Measurements from ENCODE around the gene ROR1. TPM values are rescaled to one million over a fixed set of nuclear protein-coding genes. Genes with fewer than 3 reads are reported as not detected.

The ROR1 gene
- total RNA-seq, 2 experiments from 2014 or later, result 0.47 to 1.4 TPM

DNA sequence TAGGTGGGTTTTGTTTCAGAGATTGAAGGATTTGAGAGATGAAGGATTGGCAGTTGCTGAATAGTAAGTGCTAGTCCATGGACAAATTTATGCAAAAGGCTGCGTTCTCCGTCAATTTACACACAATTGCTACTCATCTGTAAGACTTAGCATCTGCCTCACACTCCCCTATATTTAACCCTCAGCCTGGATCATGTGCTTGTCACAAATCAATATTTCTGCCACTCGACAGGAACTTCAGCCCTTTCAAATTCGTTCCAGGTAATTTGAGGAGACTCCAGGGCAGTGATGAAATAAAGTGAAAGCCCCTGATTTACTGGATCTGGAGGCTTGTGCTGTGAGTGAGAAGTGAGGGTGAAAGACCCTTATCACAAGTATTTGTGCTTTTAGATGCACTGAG, 324.0 kb downstream of the ROR1 start:
- no TSS peak for BruUV-seq (replicated peaks)
- Histone ChIP-seq H3K4me1 (ENCODE audit: insufficient read depth, low read length, poor library complexity, severe bottlenecking) (no peaks in the 10 kb centered on the region), H3K36me3 (ENCODE audit: insufficient read depth, low read length) (no peaks in the 10 kb centered on the region), H2AFZ (ENCODE audit: low read length) (no peak overlapping the region), H3K4me3 (ENCODE audit: low read depth, low read length, poor library complexity, severe bottlenecking) (no peak overlapping the region), H4K20me1 (ENCODE audit: insufficient read depth, low read length) (no peaks in the 10 kb centered on the region), H3K27ac (ENCODE audit: low read depth, low read length, poor library complexity, severe bottlenecking) (no peak overlapping the region), H3K9me2 (ENCODE audit: insufficient read depth, low read length) (no peaks in the 10 kb centered on the region), H3K4me2 (ENCODE audit: low read length) (no peak overlapping the region), H3K9me3 (ENCODE audit: low read length) (no peaks in the 10 kb centered on the region), H3K79me2 (ENCODE audit: insufficient read depth, low read depth, low read length) (no peaks in the 10 kb centered on the region)
- CTCF ChIA-PET (ENCODE audit: unreplicated experiment), result no interaction called here
- DNase-seq (ENCODE audit: low spot score), result no peak
- TF ChIP-seq EZH2phosphoT487 (IDR thresholded peaks at IDR 0.05; ENCODE audit: borderline replicate concordance, low read depth, low read length), result no peak
- TF ChIP-seq, protein P1, sequence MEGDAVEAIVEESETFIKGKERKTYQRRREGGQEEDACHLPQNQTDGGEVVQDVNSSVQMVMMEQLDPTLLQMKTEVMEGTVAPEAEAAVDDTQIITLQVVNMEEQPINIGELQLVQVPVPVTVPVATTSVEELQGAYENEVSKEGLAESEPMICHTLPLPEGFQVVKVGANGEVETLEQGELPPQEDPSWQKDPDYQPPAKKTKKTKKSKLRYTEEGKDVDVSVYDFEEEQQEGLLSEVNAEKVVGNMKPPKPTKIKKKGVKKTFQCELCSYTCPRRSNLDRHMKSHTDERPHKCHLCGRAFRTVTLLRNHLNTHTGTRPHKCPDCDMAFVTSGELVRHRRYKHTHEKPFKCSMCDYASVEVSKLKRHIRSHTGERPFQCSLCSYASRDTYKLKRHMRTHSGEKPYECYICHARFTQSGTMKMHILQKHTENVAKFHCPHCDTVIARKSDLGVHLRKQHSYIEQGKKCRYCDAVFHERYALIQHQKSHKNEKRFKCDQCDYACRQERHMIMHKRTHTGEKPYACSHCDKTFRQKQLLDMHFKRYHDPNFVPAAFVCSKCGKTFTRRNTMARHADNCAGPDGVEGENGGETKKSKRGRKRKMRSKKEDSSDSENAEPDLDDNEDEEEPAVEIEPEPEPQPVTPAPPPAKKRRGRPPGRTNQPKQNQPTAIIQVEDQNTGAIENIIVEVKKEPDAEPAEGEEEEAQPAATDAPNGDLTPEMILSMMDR (conservative IDR thresholded peaks at IDR 0.05; ENCODE audit: low read length), result no peak
- intact Hi-C loops (cut with micrococcal nuclease; ENCODE audit: unreplicated experiment), result no loop called here
- POLR2A ChIA-PET, result no interaction called here

DNA sequence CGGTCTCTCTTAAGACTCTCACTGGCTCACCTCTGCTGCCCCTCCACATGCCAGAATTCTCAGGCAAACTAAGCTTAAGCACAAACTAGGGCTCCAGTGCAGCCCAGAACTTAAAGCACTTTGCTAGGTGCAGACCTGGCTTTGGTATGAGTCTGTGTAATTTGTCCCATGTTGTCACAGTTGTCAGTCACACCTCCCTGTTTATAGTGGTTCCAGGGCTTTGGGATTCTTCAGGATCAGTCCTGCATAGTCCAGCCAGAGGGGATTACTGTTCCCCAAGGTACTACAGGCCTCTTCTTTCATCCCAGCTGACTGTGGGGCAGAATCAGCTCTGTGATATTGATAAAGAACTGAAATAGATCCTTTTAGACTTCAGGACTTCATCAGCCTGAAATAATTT, 324.6 kb downstream of the ROR1 start:
- BruUV-seq (replicated peaks), result no TSS peak
- no peaks in the 10 kb centered on the region for H3K79me2 ChIP-seq (ENCODE audit: insufficient read depth, low read depth, low read length)
- H3K9me2 ChIP-seq (ENCODE audit: insufficient read depth, low read length), result no peaks in the 10 kb centered on the region
- no peak for DNase-seq (ENCODE audit: low spot score)
- ChIA-PET CTCF (ENCODE audit: unreplicated experiment) (no interaction called here), POLR2A (no interaction called here)
- TF ChIP-seq EZH2phosphoT487 (IDR thresholded peaks at IDR 0.05; ENCODE audit: borderline replicate concordance, low read depth, low read length), result no peak
- TF ChIP-seq, protein P1 (conservative IDR thresholded peaks at IDR 0.05; ENCODE audit: low read length), result no peak
- H3K27ac ChIP-seq (ENCODE audit: low read depth, low read length, poor library complexity, severe bottlenecking), result no peak overlapping the region
- no peak overlapping the region for H3K4me3 ChIP-seq (ENCODE audit: low read depth, low read length, poor library complexity, severe bottlenecking)
- H2AFZ ChIP-seq (ENCODE audit: low read length), result no peak overlapping the region
- no peaks in the 10 kb centered on the region for H3K4me1 ChIP-seq (ENCODE audit: insufficient read depth, low read length, poor library complexity, severe bottlenecking)
- intact Hi-C loops (cut with micrococcal nuclease; ENCODE audit: unreplicated experiment), result no loop called here
- H4K20me1 ChIP-seq (ENCODE audit: insufficient read depth, low read length), result no peaks in the 10 kb centered on the region
- H3K9me3 ChIP-seq (ENCODE audit: low read length), result no peaks in the 10 kb centered on the region
- no peaks in the 10 kb centered on the region for H3K36me3 ChIP-seq (ENCODE audit: insufficient read depth, low read length)
- no peak overlapping the region for H3K4me2 ChIP-seq (ENCODE audit: low read length)

DNA sequence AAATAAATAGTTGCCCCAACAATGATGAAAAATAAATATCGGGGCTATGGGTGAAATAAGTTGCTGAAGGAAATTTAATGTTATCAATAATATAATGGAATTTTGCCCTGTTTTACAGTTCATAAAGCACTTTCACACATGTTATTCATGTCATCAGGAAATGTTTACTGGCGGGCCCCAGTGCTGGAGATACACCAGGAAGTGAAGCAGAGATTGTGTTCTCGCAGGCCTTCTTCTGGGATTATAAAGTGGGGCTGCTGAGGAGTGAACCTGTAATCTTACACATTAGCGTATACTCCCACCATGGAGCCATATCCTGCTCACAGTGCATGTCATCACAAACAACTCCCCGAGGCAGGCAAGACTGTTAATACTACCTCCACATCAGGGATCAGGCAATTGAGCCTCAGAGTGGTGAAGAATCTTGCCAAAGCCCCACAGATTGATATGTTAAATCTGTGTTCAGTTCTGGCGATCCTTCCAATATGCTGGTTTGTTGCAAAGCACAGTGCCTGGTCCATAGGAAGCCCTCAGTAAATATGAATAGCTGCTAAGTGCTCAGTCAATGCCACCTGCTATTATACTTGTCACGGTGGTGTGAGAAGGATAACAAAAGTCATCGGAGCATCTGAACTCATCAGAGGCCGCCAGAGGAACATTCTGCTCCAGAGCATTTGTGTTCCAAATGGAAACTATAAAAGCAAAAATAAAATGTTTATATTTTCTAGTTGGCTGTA, 325.2 kb downstream of the ROR1 start:
- no peaks in the 10 kb centered on the region for H3K9me3 ChIP-seq (ENCODE audit: low read length)
- H2AFZ ChIP-seq (ENCODE audit: low read length), result no peak overlapping the region
- no peak overlapping the region for H3K4me3 ChIP-seq (ENCODE audit: low read depth, low read length, poor library complexity, severe bottlenecking)
- BruUV-seq (replicated peaks), result no TSS peak
- H4K20me1 ChIP-seq (ENCODE audit: insufficient read depth, low read length), result no peaks in the 10 kb centered on the region
- H3K9me2 ChIP-seq (ENCODE audit: insufficient read depth, low read length), result no peaks in the 10 kb centered on the region
- CTCF ChIA-PET (ENCODE audit: unreplicated experiment), result no interaction called here
- H3K27ac ChIP-seq (ENCODE audit: low read depth, low read length, poor library complexity, severe bottlenecking), result no peak overlapping the region
- H3K4me2 ChIP-seq (ENCODE audit: low read length), result no peak overlapping the region
- H3K4me1 ChIP-seq (ENCODE audit: insufficient read depth, low read length, poor library complexity, severe bottlenecking), result no peaks in the 10 kb centered on the region
- POLR2A ChIA-PET, result interaction anchor here (0.7 kb wide), 1 partner anchor 8 kb away, joined by 3 read pairs; no protein-coding TSS in a partner anchor
- H3K79me2 ChIP-seq (ENCODE audit: insufficient read depth, low read depth, low read length), result no peaks in the 10 kb centered on the region
- H3K36me3 ChIP-seq (ENCODE audit: insufficient read depth, low read length), result no peaks in the 10 kb centered on the region
- no peak for TF ChIP-seq EZH2phosphoT487 (IDR thresholded peaks at IDR 0.05; ENCODE audit: borderline replicate concordance, low read depth, low read length)
- TF ChIP-seq, protein P1 (conservative IDR thresholded peaks at IDR 0.05; ENCODE audit: low read length), result no peak
- intact Hi-C loops (cut with micrococcal nuclease; ENCODE audit: unreplicated experiment), result no loop called here
- DNase-seq (ENCODE audit: low spot score), result no peak

Data from OCI-LY7 (cell line).